Type B pancreatic cell (in vitro differentiated cells): ENCODE results near the gene PPRC1. TPM values are rescaled to one million over a fixed set of nuclear protein-coding genes. Genes with fewer than 3 reads are reported as not detected.

Experiments used
- DNase-seq: peaks from one replicate; pipeline ENCODE4 v3.0.0; 2021; ENCODE audit warnings: mixed read lengths; ENCODE audit not compliant: unreplicated experiment; ENCODE audit errors: extremely low spot score
- H3K27ac Mint-ChIP-seq: 2 replicates; pipeline ENCODE4 v1.8.0; 2021; ENCODE audit warnings: mild to moderate bottlenecking, mixed read lengths
- H3K27me3 Mint-ChIP-seq: 2 replicates; pipeline ENCODE4 v1.8.0; 2021; ENCODE audit warnings: mixed read lengths
- H3K36me3 Mint-ChIP-seq: 2 replicates; pipeline ENCODE4 v1.8.0; 2021; ENCODE audit warnings: mixed read lengths
- H3K4me1 Mint-ChIP-seq: one replicate; pipeline ENCODE4 v1.8.0; 2021; ENCODE audit warnings: mixed read lengths; ENCODE audit not compliant: unreplicated experiment
- H3K4me3 Mint-ChIP-seq: 2 replicates; pipeline ENCODE4 v1.8.0; 2021; ENCODE audit warnings: mild to moderate bottlenecking, mixed read lengths
- H3K9me3 Mint-ChIP-seq: 2 replicates; pipeline ENCODE4 v1.8.0; 2021; ENCODE audit warnings: mixed read lengths
- CTCF ChIP-seq: fragments of 200-600 bp; sonication (generic); conservative IDR thresholded peaks from 2 replicates; pipeline ENCODE4 v1.5.0; 2021; ENCODE audit warnings: antibody characterized with exemption, mild to moderate bottlenecking
- total RNA-seq: library from RNA; stranded (reverse); gene quantifications from 2 replicates; pipeline ENCODE4 v1.2.1, GENCODE V29; 2021; ENCODE audit warnings: low replicate concordance

PPRC1 gene
- total RNA-seq, 1 donor from 2014 or later = 51.6 TPM

- DNase-seq = no peak
- H3K4me1 Mint-ChIP-seq = peaks cover 9% of the 10 kb centered on the region
- peaks cover 45% of the 10 kb centered on the region for H3K36me3 Mint-ChIP-seq
- no peaks in the 10 kb centered on the region for H3K9me3 Mint-ChIP-seq
- no peaks in the 10 kb centered on the region for H3K27me3 Mint-ChIP-seq
- H3K4me3 Mint-ChIP-seq = no peak overlapping the region
- no peak for TF ChIP-seq CTCF
- peak overlapping the region; percentile 62 for H3K27ac Mint-ChIP-seq
Observed at GRCh38 chr10:102146971-102147428, 14.2 kb downstream of the PPRC1 start.

GRCh38 chr10:102147561-102147960 is 14.7 kb downstream of the PPRC1 start:
- H3K4me1 Mint-ChIP-seq = peaks cover 12% of the 10 kb centered on the region
- DNase-seq = no peak

GRCh38 chr10:102148275-102148674 is 15.4 kb downstream of the PPRC1 start:
- TF ChIP-seq CTCF = no peak
- no peak for DNase-seq
- Mint-ChIP-seq H3K9me3 (no peaks in the 10 kb centered on the region), H3K27me3 (no peaks in the 10 kb centered on the region), H3K4me3 (no peak overlapping the region), H3K27ac (no peak overlapping the region), H3K4me1 (peaks cover 20% of the 10 kb centered on the region), H3K36me3 (peaks cover 42% of the 10 kb centered on the region)

More at GRCh38 chr10:102147561-102147960, 14.7 kb downstream of the PPRC1 start:
- Mint-ChIP-seq H3K9me3 (no peaks in the 10 kb centered on the region), H3K36me3 (peaks cover 44% of the 10 kb centered on the region), H3K27me3 (no peaks in the 10 kb centered on the region), H3K4me3 (no peak overlapping the region), H3K27ac (peak overlapping the region; percentile 62)
- no peak for TF ChIP-seq CTCF

- Mint-ChIP-seq H3K4me1 (peaks cover 21% of the 10 kb centered on the region), H3K4me3 (peak overlapping the region; percentile 98), H3K27ac (peak overlapping the region; percentile 99), H3K9me3 (no peaks in the 10 kb centered on the region), H3K27me3 (no peaks in the 10 kb centered on the region), H3K36me3 (peaks cover 24% of the 10 kb centered on the region)
- no peak for TF ChIP-seq CTCF
- DNase-seq = no peak
Observed at GRCh38 chr10:102150970-102151773, 18.3 kb downstream of the PPRC1 start.

- Mint-ChIP-seq H3K4me3 (peak within 1 kb of the TSS; percentile 98), H3K36me3 (peaks cover 22% of the 10 kb centered on the region)
Observed at GRCh38 chr10:102151774-102152544, 19.1 kb downstream of the PPRC1 start, which contains the start of gene NOLC1. Gene NOLC1, plus strand, starts transcription at chr10:102152389. Its CDS starts 22 bp downstream, at chr10:102152411.

More at GRCh38 chr10:102151774-102152544, 19.1 kb downstream of the PPRC1 start, which contains the start of gene NOLC1:
- Mint-ChIP-seq H3K27me3 (no peaks in the 10 kb centered on the region), H3K27ac (peak within 1 kb of the TSS; percentile 99), H3K9me3 (no peaks in the 10 kb centered on the region), H3K4me1 (peaks cover 21% of the 10 kb centered on the region)
- peak; percentile 99 for DNase-seq
- TF ChIP-seq CTCF = no peak
